Stomach smooth muscle (tissue), 2 donors: Measurements from ENCODE around the gene PCDHB12.
"Not testable (repeated sequence)": the region's sequence is repeated elsewhere in the genome, so short reads cannot be mapped to it uniquely, and the experiment has no call there.

ENCODE experiments used
- H3K27ac ChIP-seq: one replicate; pipeline ENCODE4 v1.7.0; 2013; ENCODE audit warnings: mild to moderate bottlenecking, low read length, inconsistent platforms
- H3K27me3 ChIP-seq, 2 donors: one replicate each; pipeline ENCODE4 v1.7.0; 2013; ENCODE audit warnings: low read length in 2 of 2; ENCODE audit not compliant: insufficient read depth in 2 of 2, control insufficient read depth in 1 of 2
- H3K36me3 ChIP-seq, 2 donors: one replicate each; pipeline ENCODE4 v1.7.0; 2013; ENCODE audit warnings: low read length in 2 of 2; ENCODE audit not compliant: control insufficient read depth in 2 of 2, insufficient read depth in 2 of 2
- H3K4me1 ChIP-seq: one replicate; pipeline ENCODE4 v1.7.0; 2013; ENCODE audit warnings: low read length; ENCODE audit not compliant: control insufficient read depth, insufficient read depth
- H3K4me3 ChIP-seq, 2 donors: one replicate each; pipeline ENCODE4 v1.7.0; 2013; ENCODE audit warnings: low read length in 2 of 2
- H3K9ac ChIP-seq, 2 donors: one replicate each; pipeline ENCODE4 v1.7.0; 2013; ENCODE audit warnings: low read length in 2 of 2, mild to moderate bottlenecking in 1 of 2
- H3K9me3 ChIP-seq, 2 donors: one replicate each; pipeline ENCODE4 v1.7.0; 2013; ENCODE audit warnings: low read length in 2 of 2; ENCODE audit not compliant: control insufficient read depth in 2 of 2
- donor health status: healthy.
- donor health status: Pancreatic carcinoma.

The PCDHB12 gene

DNA sequence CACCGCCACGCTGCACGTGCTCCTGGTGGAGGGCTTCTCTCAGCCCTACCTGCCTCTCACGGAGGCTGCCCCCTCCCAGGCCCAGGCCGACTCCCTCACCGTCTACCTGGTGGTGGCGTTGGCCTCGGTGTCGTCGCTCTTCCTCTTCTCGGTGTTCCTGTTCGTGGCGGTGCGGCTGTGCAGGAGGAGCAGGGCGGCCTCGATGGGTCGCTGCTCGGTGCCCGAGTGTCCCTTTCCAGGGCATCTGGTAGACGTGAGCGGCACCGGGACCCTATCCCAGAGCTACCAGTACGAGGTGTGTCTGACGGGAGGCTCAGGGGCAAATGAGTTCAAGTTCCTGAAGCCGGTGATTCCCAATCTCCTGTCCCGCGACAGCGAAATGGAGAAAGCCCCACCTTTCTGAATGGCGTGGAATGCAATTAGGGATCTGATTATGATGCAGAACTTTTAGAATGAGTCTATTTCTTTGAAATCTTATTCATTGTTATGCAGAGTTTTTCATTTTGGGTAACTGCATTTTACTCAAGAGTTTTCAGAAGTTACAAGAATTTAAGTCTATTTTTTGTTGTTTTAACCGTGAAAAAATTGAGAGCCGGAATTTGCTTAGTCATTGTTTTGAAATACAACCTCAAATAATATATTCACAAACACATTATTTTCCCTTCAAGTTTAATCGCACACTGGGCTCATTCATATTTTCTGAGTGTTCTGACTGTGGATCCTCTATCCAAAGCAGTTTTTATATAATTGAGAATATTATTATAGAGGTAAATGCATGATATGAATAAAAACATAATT, 28.2 kb downstream of the PCDHB12 start:
- H3K9me3 ChIP-seq, result peaks cover 37 to 66% of the 10 kb centered on the region in 2 donors
- no peaks in the 10 kb centered on the region for H3K27me3 ChIP-seq
- H3K4me3 ChIP-seq, result peak overlapping the region in 1 of 2 donors; percentile 34
- H3K9ac ChIP-seq, result no peak overlapping the region
- H3K36me3 ChIP-seq, result peaks cover 2 to 3% of the 10 kb centered on the region in 2 donors
- H3K4me1 ChIP-seq, result no peaks in the 10 kb centered on the region
- no peak overlapping the region for H3K27ac ChIP-seq

DNA sequence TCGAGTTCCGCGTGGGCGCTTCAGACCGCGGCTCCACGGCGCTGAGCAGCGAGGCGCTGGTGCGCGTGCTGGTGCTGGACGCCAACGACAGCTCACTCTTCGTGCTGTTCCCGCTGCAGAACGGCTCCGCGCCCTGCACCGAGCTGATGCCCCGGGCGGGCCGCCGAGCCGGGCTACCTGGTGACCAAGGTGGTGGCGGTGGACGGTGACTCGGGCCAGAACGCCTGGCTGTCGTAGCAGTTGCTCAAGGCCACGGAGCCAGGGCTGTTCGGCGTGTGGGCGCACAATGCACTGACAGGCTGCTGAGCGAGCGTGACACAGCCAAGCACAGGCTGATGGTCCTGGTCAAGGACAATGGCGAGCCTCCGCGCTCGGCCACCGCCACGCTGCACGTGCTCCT, 33.0 kb downstream of the PCDHB12 start:
- peaks cover 32 to 72% of the 10 kb centered on the region in 2 donors for H3K9me3 ChIP-seq
- peaks cover 2 to 3% of the 10 kb centered on the region in 2 donors for H3K36me3 ChIP-seq
- no peak overlapping the region for H3K27ac ChIP-seq
- peaks cover 4% of the 10 kb centered on the region for H3K4me1 ChIP-seq
- no peaks in the 10 kb centered on the region for H3K27me3 ChIP-seq
- H3K9ac ChIP-seq, result no peak overlapping the region
- no peak overlapping the region for H3K4me3 ChIP-seq

DNA sequence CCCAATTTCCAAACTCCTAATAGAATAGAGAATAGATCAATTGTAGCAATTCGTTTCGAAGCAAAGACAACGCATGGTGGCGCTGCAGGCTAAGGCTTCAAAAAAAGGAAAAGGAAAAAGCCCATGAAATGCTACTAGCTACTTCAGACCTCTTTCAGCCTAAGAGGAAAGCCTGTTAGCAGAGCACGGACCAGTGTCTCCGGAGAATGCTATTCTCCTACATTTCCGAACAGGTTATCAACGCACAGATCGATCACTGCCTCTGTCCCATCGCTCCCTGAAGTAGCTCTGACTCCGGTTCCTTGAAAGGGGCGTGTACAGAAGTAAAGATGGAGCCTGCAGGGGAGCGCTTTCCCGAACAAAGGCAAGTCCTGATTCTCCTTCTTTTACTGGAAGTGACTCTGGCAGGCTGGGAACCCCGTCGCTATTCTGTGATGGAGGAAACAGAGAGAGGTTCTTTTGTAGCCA, 36.8 kb downstream of the PCDHB12 start, which contains the start of gene PCDHB15:
Gene PCDHB15 (plus strand): TSS at position 146 of the 468 bp plus-strand sequence. CDS start 184 bp downstream, at position 330.
- H3K4me3 ChIP-seq, result peak within 1 kb of the TSS; percentile 58 to 70

DNA sequence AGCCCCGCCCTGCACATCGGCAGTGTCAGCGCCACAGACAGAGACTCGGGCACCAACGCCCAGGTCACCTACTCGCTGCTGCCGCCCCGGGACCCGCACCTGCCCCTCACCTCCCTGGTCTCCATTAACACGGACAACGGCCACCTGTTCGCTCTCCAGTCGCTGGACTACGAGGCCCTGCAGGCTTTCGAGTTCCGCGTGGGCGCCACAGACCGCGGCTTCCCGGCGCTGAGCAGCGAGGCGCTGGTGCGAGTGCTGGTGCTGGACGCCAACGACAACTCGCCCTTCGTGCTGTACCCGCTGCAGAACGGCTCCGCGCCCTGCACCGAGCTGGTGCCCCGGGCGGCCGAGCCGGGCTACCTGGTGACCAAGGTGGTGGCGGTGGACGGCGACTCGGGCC, 38.5 kb downstream of the PCDHB12 start:
- H3K36me3 ChIP-seq, H3K4me1 ChIP-seq, H3K9ac ChIP-seq, H3K27ac ChIP-seq, H3K4me3 ChIP-seq, H3K27me3 ChIP-seq: not testable (repeated sequence)
- peaks cover 35 to 69% of the 10 kb centered on the region in 2 donors for H3K9me3 ChIP-seq

More for the DNA sequence above, 36.8 kb downstream of the PCDHB12 start, which contains the start of gene PCDHB15:
- peaks cover 33 to 70% of the 10 kb centered on the region in 2 donors for H3K9me3 ChIP-seq
- peaks cover 4% of the 10 kb centered on the region for H3K4me1 ChIP-seq
- no peaks in the 10 kb centered on the region for H3K36me3 ChIP-seq
- no peak within 1 kb of the TSS for H3K27ac ChIP-seq
- no peaks in the 10 kb centered on the region for H3K27me3 ChIP-seq
- H3K9ac ChIP-seq, result peak within 1 kb of the TSS; percentile 27 to 42

DNA sequence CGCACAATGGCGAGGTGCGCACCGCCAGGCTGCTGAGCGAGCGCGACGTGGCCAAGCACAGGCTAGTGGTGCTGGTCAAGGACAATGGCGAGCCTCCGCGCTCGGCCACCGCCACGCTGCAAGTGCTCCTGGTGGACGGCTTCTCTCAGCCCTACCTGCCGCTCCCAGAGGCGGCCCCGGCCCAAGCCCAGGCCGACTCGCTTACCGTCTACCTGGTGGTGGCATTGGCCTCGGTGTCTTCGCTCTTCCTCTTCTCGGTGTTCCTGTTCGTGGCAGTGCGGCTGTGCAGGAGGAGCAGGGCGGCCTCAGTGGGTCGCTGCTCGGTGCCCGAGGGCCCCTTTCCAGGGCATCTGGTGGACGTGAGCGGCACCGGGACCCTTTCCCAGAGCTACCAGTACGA, 38.9 kb downstream of the PCDHB12 start:
- peaks cover 36 to 64% of the 10 kb centered on the region in 2 donors for H3K9me3 ChIP-seq
- not testable (repeated sequence) for H3K4me1 ChIP-seq, H3K36me3 ChIP-seq, H3K4me3 ChIP-seq, H3K27me3 ChIP-seq, H3K9ac ChIP-seq, H3K27ac ChIP-seq

DNA sequence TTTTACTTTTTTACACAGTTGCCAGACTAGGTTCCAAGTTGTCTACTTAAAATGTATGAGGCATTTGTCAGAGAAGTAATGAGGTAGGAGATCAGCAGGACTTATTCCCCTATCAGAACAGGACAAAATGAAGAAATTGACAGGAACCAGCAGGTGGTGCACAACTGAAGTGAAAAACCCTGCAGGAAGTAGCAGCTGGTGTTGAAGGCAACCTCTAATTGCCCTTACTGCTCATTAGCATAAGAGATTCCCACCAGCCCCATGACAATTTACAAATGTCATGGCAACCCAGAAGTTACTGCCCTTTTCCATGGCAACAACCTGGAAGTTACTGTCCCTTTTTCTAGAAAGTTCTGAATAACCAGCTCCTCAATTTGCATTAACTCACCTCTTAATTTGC, 42.1 kb downstream of the PCDHB12 start:
- peaks cover 49 to 54% of the 10 kb centered on the region in 2 donors for H3K9me3 ChIP-seq
- no peaks in the 10 kb centered on the region for H3K36me3 ChIP-seq

DNA sequence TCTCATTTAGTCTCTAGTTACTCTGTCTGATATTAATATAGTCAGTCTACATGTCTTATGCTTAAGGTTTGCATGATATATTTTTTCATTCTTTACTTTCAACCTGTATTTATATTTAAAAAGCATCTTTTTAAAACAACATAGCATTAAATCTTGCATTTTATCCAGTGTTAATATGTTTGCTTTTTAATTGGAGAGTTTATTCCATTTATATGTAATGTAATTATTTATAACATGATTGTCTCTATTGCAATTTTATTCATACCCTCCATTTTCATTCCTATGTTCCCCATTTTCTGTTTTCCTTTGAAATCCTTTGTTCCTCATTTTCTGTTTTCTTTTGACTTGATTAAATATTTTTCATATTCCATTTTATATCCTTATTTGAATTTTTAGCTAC, 49.9 kb downstream of the PCDHB12 start:
- H3K9me3 ChIP-seq, result peaks cover 58 to 69% of the 10 kb centered on the region in 2 donors
- no peaks in the 10 kb centered on the region for H3K27me3 ChIP-seq
- no peak overlapping the region for H3K4me3 ChIP-seq
- no peak overlapping the region for H3K27ac ChIP-seq
- H3K9ac ChIP-seq, result no peak overlapping the region
- H3K4me1 ChIP-seq, result no peaks in the 10 kb centered on the region
- H3K36me3 ChIP-seq, result peaks cover 0 to 3% of the 10 kb centered on the region in 2 donors

More for the DNA sequence above, 42.1 kb downstream of the PCDHB12 start:
- H3K27me3 ChIP-seq, result no peaks in the 10 kb centered on the region
- H3K4me1 ChIP-seq, result peaks cover 4% of the 10 kb centered on the region
- no peak overlapping the region for H3K27ac ChIP-seq
- H3K4me3 ChIP-seq, result no peak overlapping the region
- no peak overlapping the region for H3K9ac ChIP-seq

DNA sequence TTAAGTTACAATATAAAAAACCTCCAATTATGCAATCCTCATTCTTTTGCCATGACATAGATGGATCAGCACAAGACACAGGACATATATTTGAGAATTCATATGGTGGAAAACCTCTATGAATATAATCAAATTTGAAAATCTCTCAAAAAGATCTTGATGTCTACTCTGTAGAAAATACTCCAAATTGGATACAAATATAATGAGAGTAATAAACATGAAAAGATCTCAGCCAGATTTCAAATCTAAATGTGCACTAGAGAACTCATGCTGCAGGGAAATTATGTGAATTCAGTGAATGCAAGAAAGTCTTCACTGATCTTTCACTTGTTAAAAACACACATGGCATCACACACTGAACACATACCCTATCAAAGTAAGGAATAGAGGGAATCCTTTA, 50.4 kb downstream of the PCDHB12 start:
- Histone ChIP-seq H3K9me3 (peaks cover 56 to 68% of the 10 kb centered on the region in 2 donors), H3K36me3 (peaks cover 0 to 3% of the 10 kb centered on the region in 2 donors), H3K27me3 (no peaks in the 10 kb centered on the region), H3K27ac (no peak overlapping the region), H3K9ac (no peak overlapping the region), H3K4me1 (no peaks in the 10 kb centered on the region), H3K4me3 (peak overlapping the region in 1 of 2 donors; percentile 34)

DNA sequence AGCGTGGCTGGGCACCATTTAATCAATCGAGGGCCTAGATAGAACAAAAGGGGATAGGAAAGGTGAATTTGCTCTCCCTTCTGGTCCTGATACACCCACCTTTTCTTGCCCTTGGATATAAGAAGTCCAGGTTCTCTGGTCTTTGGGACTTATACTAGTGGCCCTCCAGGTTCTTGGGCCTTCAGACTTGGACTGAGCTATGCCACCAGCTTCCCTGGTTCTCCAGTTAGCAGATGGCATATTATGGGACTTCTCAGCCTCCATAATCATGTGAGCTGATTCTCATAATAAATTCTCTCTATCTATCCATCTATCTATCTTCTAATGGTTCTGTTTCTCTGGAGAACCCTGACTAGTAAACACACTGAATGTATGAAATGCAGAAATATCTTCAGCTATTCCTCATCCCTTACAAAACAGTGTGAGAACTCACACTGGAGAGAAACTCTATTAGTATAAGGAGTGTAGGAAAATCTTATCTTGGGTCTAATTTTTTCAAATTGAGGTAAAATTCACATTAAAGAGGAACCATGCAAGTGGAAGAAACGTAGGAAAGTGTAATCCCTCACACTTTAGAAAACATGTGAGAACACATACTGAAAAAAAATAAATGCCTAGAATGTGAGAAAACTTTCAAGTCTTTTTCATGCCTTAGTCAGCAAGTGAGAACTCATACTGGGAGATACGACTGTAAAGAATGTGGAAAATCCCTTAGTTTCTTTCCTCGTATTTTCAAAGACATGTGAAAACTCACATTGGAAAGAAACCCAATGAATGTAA, 52.1 kb downstream of the PCDHB12 start:
- H3K9me3 ChIP-seq, result peaks cover 55 to 67% of the 10 kb centered on the region in 2 donors
- no peaks in the 10 kb centered on the region for H3K4me1 ChIP-seq
- H3K36me3 ChIP-seq, result peaks cover 0 to 3% of the 10 kb centered on the region in 2 donors
- H3K4me3 ChIP-seq, result peak overlapping the region in 1 of 2 donors; percentile 27
- H3K9ac ChIP-seq, result no peak overlapping the region
- H3K27me3 ChIP-seq, result no peaks in the 10 kb centered on the region
- H3K27ac ChIP-seq, result no peak overlapping the region

DNA sequence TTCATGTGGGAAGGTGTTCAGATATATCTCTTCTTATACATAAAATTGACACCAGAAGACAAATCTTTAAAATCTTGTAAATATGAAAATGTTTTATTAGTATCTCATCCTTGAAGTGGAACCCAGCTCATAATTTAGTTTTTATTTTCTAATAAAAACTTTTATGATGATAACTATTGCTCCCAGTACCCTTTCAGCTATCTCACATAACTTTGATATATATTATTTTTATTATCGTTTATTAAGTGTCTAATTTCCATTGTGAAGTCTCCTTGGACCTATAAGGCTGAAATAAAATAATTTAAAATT, 52.7 kb downstream of the PCDHB12 start:
- no peak overlapping the region for H3K4me3 ChIP-seq
- H3K9me3 ChIP-seq, result peaks cover 58 to 67% of the 10 kb centered on the region in 2 donors
- peaks cover 0 to 3% of the 10 kb centered on the region in 2 donors for H3K36me3 ChIP-seq
- no peaks in the 10 kb centered on the region for H3K4me1 ChIP-seq
- no peaks in the 10 kb centered on the region for H3K27me3 ChIP-seq
- no peak overlapping the region for H3K27ac ChIP-seq
- H3K9ac ChIP-seq, result no peak overlapping the region
